ENCODE results near the gene SPPL2C.

Gene SPPL2C

DNA sequence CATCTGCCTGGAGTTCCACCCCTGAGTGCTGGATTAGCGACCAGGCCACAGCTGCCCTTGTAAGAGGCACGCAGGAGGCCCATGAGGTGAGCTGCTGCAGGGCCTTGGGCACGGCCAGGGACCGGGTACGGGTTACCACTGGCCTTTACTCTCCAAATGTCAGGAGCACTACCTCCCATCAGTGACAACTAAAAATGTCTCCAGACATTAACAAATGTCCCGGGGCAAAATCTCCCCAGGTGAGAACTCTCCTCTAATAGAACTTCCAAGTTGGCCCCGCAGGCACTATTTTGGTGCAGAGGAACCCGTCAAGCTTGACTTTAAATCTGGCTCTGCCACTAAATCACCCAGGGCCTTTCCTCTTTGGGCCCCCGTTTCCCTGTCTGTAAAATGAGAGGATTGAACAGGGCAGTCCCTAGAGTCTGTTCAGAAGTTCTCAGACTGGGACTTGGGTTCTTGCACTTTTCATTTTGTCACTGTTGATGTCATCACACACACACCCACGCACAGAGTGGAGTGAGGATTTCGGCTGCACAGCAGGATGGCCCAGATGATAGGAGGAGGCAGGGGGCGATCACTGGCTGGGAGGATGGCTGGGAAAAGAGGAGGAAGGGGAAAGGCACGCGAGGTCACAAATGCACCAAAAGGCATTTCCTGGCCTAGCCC lies 25.1 kb downstream of the SPPL2C start:
- no peak for DNase-seq (ENCODE audit: low spot score)
- in situ Hi-C loops (cut with MboI; ENCODE audit: low pct_unique_long_range_greater_than_20kb, low sequenced_read_pairs, unreplicated experiment) = no loop called here
- TF ChIP-seq, protein P1, sequence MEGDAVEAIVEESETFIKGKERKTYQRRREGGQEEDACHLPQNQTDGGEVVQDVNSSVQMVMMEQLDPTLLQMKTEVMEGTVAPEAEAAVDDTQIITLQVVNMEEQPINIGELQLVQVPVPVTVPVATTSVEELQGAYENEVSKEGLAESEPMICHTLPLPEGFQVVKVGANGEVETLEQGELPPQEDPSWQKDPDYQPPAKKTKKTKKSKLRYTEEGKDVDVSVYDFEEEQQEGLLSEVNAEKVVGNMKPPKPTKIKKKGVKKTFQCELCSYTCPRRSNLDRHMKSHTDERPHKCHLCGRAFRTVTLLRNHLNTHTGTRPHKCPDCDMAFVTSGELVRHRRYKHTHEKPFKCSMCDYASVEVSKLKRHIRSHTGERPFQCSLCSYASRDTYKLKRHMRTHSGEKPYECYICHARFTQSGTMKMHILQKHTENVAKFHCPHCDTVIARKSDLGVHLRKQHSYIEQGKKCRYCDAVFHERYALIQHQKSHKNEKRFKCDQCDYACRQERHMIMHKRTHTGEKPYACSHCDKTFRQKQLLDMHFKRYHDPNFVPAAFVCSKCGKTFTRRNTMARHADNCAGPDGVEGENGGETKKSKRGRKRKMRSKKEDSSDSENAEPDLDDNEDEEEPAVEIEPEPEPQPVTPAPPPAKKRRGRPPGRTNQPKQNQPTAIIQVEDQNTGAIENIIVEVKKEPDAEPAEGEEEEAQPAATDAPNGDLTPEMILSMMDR (IDR thresholded peaks at IDR 0.05; ENCODE audit: extremely low read depth, insufficient read depth, missing control alignments) = no peak

DNA sequence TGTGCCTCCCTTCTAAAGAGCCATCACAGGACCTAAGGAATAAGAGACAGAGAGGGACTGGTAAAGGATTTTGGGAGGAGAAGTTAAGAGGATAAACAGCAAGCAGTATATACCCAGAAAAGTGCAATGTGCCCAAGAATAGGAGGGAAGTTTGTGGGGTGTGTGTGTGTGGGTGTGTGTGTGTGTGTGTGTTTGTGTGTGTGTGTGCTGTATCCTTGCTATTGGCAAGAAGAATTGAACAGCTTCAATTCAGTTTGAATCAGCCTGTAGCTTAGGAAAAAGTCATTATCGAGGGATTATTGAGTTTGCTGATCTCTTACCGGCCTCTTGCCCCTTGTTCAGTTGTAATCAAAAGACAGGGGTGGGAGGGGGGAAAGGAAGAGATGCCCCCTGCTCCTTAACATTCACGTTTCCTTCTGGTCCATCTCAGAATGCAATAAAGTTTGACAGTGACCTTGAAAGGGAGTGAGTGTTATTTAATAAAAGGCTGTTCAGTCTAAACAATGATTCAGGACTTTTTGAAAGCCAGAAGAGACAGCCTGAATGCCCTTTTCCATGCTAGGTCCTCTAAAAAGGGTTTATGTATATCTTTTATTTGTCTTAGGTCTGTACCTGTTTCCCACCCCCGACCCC lies 25.8 kb downstream of the SPPL2C start:
- TF ChIP-seq, protein P1 (IDR thresholded peaks at IDR 0.05; ENCODE audit: extremely low read depth, insufficient read depth, missing control alignments) = no peak
- no peak for DNase-seq (ENCODE audit: low spot score)
- in situ Hi-C loops (cut with MboI; ENCODE audit: low pct_unique_long_range_greater_than_20kb, low sequenced_read_pairs, unreplicated experiment) = no loop called here

DNA sequence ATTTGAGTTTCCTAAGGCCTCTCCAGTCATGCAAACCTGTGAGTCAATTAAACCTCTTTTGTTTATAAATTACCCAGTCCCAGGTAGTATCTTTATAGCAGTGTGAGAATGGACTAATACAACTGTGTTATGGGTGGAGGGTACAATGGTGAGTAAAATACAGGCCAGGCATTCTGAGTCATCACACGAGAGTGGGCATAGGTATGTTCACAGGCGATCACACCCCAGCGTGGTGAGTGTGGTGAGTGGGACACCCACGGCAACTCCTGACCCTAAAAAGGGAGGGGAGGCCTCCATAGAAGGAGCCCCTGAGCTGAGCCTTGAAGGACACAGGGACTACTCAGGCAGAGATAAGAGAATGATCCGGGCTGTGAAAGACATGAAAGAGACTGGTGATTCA lies 27.0 kb downstream of the SPPL2C start:
- no peak for DNase-seq (ENCODE audit: low spot score)
- in situ Hi-C loops (cut with MboI; ENCODE audit: low pct_unique_long_range_greater_than_20kb, low sequenced_read_pairs, unreplicated experiment) = no loop called here
- TF ChIP-seq, protein P1 (IDR thresholded peaks at IDR 0.05; ENCODE audit: extremely low read depth, insufficient read depth, missing control alignments) = no peak

DNA sequence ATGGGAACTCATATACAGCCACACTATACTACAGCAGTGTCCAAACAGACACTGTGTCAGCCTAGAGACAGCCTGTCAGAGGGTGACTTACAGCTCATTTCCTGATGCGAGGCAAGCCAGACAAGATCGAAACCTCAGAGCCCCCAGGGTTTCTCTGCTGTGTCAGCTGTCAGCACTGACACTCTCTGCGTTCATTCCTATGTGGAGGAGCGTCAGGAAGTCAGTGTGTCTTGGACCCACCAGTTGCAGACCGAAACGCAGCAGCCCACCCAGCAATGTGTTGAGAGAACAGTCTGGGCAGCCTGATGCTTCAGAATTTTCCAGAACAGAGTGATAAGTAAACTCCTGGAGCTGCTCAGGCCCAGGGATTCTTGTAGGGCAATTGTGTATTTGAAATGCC lies 29.0 kb downstream of the SPPL2C start:
- in situ Hi-C loops (cut with MboI; ENCODE audit: low pct_unique_long_range_greater_than_20kb, low sequenced_read_pairs, unreplicated experiment) = no loop called here
- TF ChIP-seq, protein P1 (IDR thresholded peaks at IDR 0.05; ENCODE audit: extremely low read depth, insufficient read depth, missing control alignments) = no peak
- no peak for DNase-seq (ENCODE audit: low spot score)

DNA sequence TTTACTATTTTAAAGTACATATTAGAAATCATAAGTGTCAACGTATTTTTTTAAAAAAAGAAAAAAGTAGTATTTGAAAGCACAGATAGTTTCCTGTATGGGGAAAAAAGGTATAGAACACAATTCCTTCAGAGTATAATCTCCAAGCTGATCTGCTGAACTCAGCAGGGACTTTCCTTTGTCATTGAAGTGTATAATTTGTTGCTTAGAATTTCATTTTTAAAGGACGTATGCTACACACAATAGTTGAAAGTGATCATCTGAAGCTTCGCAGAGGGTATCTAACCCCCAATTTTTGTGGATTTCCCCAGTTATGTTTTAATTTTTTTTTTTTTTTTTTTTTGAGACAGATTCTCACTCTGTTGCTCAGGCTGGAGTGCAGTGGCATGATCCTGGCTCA lies 29.5 kb downstream of the SPPL2C start:
- in situ Hi-C loops (cut with MboI; ENCODE audit: low pct_unique_long_range_greater_than_20kb, low sequenced_read_pairs, unreplicated experiment) = no loop called here
- no peak for DNase-seq (ENCODE audit: low spot score)
- TF ChIP-seq, protein P1 (IDR thresholded peaks at IDR 0.05; ENCODE audit: extremely low read depth, insufficient read depth, missing control alignments) = no peak

DNA sequence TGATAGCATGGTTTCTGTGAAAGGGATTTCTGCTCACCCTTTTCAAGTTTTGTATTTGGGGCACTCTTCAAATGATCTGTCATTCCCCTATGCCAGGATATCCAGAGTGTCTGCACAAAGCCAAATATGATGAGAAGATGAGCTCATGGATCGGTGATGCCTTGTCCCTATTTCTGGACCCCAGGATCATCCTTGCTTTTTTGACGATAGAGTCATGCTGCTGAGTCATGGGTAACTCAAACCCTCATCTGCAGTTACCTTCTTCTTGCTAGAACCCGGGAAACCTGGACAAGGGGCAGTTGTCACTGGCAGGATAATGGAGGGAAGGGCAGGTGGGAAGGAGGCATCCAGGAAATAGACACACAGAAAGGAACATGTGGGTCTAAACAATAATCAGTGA lies 31.9 kb downstream of the SPPL2C start:
- in situ Hi-C loops (cut with MboI; ENCODE audit: low pct_unique_long_range_greater_than_20kb, low sequenced_read_pairs, unreplicated experiment) = no loop called here
- DNase-seq (ENCODE audit: low spot score) = no peak
- TF ChIP-seq, protein P1 (IDR thresholded peaks at IDR 0.05; ENCODE audit: extremely low read depth, insufficient read depth, missing control alignments) = no peak

Measured in GM13977 (cell line).